Measurements from ENCODE around the gene PCDHB11.
"Not testable (repeated sequence)": the region's sequence is repeated elsewhere in the genome, so short reads cannot be mapped to it uniquely, and the experiment has no call there.

The PCDHB11 gene

GRCh38 chr5:141188682-141189081 is 10.7 kb upstream of the PCDHB11 start:
- DNase-seq, result not testable (repeated sequence)

- DNase-seq, result not testable (repeated sequence)
These were observed 10.3 kb upstream of the PCDHB11 start for GRCh38 chr5:141189131-141189530.

GRCh38 chr5:141192110-141192725 is 7.2 kb upstream of the PCDHB11 start, which contains the start of gene PCDHB10:
TSS of gene PCDHB10 (plus strand) at chr5:141192353. CDS start at chr5:141192553, 200 bp downstream.
- DNase-seq, result peak; percentile 53

GRCh38 chr5:141194332-141194731 is 5.1 kb upstream of the PCDHB11 start:
- DNase-seq, result not testable (repeated sequence)

- no peak for DNase-seq
These were observed 3.1 kb upstream of the PCDHB11 start for GRCh38 chr5:141196363-141196762.

GRCh38 chr5:141201126-141201525 is 1.7 kb downstream of the PCDHB11 start:
- not testable (repeated sequence) for DNase-seq

- not testable (repeated sequence) for DNase-seq
These were observed 2.2 kb downstream of the PCDHB11 start for GRCh38 chr5:141201646-141202045.

- no peak for DNase-seq
These were observed 9.1 kb downstream of the PCDHB11 start, which contains the start of gene PCDHB12 for GRCh38 chr5:141208478-141208877. TSS of gene PCDHB12 (plus strand) at chr5:141208719. CDS start at chr5:141208908, 189 bp downstream.

GRCh38 chr5:141210281-141210680 is 10.9 kb downstream of the PCDHB11 start:
- DNase-seq, result not testable (repeated sequence)

GRCh38 chr5:141210849-141211248 is 11.4 kb downstream of the PCDHB11 start:
- not testable (repeated sequence) for DNase-seq

GRCh38 chr5:141213656-141214339 is 14.4 kb downstream of the PCDHB11 start, which contains the start of gene PCDHB13:
TSS of gene PCDHB13 (plus strand) at chr5:141213919. CDS start at chr5:141214124, 205 bp downstream.
- DNase-seq, result not testable (repeated sequence)

- DNase-seq, result not testable (repeated sequence)
These were observed 15.2 kb downstream of the PCDHB11 start for GRCh38 chr5:141214583-141214982.

GRCh38 chr5:141215504-141215903 is 16.1 kb downstream of the PCDHB11 start:
- not testable (repeated sequence) for DNase-seq

- not testable (repeated sequence) for DNase-seq
These were observed 16.6 kb downstream of the PCDHB11 start for GRCh38 chr5:141216035-141216434.

- DNase-seq, result no peak
These were observed 23.8 kb downstream of the PCDHB11 start, which contains the start of gene PCDHB14 for GRCh38 chr5:141223112-141223783. TSS of gene PCDHB14 (plus strand) at chr5:141223343. CDS start at chr5:141223506, 163 bp downstream.

GRCh38 chr5:141224844-141225243 is 25.4 kb downstream of the PCDHB11 start:
- DNase-seq, result not testable (repeated sequence)

GRCh38 chr5:141225421-141225820 is 26.0 kb downstream of the PCDHB11 start:
- not testable (repeated sequence) for DNase-seq

GRCh38 chr5:141234109-141234667 is 34.8 kb downstream of the PCDHB11 start:
- no peak for DNase-seq

- not testable (repeated sequence) for DNase-seq
These were observed 36.5 kb downstream of the PCDHB11 start for GRCh38 chr5:141235922-141236321.

- DNase-seq, result no peak
These were observed 37.3 kb downstream of the PCDHB11 start for GRCh38 chr5:141236516-141237313.

- no peak for DNase-seq
These were observed 42.1 kb downstream of the PCDHB11 start for GRCh38 chr5:141241496-141241895.

- DNase-seq, result no peak
These were observed 45.9 kb downstream of the PCDHB11 start, which contains the start of gene PCDHB15 for GRCh38 chr5:141245250-141245717. TSS of gene PCDHB15 (plus strand) at chr5:141245395. CDS start at chr5:141245579, 184 bp downstream.

Data from NCI-H1417 treated with DMSO at 0.1 percent for 48 hours (cell line).